ENCODE data around the gene SMIM20. TPM values are rescaled to one million over a fixed set of nuclear protein-coding genes. Genes with fewer than 3 reads are reported as not detected.
"Not testable (repeated sequence)": the region's sequence is repeated elsewhere in the genome, so short reads cannot be mapped to it uniquely, and the experiment has no call there.

SMIM20 gene
- 10 to 100 TPM in 11 of 12 donors, not detected in 1; 29.0 to 61.4 (median 45.5) TPM for polyA plus RNA-seq (ENCODE audit: insufficient read length in 12 of 12)
- long read RNA-seq, donor 1, transcript SMIM20-201 (3 exons, 935 nt): major isoform, 37 of 60 reads
- long read RNA-seq, donor 1, partial matches to known transcripts: 22 of 60 reads
- long read RNA-seq, donor 1, other reads (novel, unspliced or antisense): 0 of 60 reads
- long read RNA-seq, donor 2, transcript SMIM20-201 (3 exons, 935 nt): major isoform, 46 of 49 reads
- long read RNA-seq, donor 2, partial matches to known transcripts: 0 of 49 reads
- long read RNA-seq, donor 2, other reads (novel, unspliced or antisense): 0 of 49 reads
- long read RNA-seq, donor 3, transcript SMIM20-201 (3 exons, 935 nt): major isoform, 18 of 18 reads
- long read RNA-seq, donor 3, partial matches to known transcripts: 0 of 18 reads
- long read RNA-seq, donor 3, other reads (novel, unspliced or antisense): 0 of 18 reads
- long read RNA-seq, donor 4, transcript SMIM20-201 (3 exons, 935 nt): major isoform, 8 of 17 reads
- long read RNA-seq, donor 4, partial matches to known transcripts: 9 of 17 reads
- long read RNA-seq, donor 4, other reads (novel, unspliced or antisense): 0 of 17 reads
- long read RNA-seq, donor 5, transcript SMIM20-201 (3 exons, 935 nt): major isoform, 47 of 48 reads
- long read RNA-seq, donor 5, partial matches to known transcripts: 0 of 48 reads
- long read RNA-seq, donor 5, other reads (novel, unspliced or antisense): 0 of 48 reads
- long read RNA-seq, donor 6, transcript SMIM20-201 (3 exons, 935 nt): major isoform, 25 of 39 reads
- long read RNA-seq, donor 6, partial matches to known transcripts: 11 of 39 reads
- long read RNA-seq, donor 6, other reads (novel, unspliced or antisense): 0 of 39 reads
- long read RNA-seq, donor 7, transcript SMIM20-201 (3 exons, 935 nt): major isoform, 25 of 36 reads
- long read RNA-seq, donor 7, partial matches to known transcripts: 10 of 36 reads
- long read RNA-seq, donor 7, other reads (novel, unspliced or antisense): 0 of 36 reads
- long read RNA-seq, donor 8, transcript SMIM20-201 (3 exons, 935 nt): major isoform, 48 of 50 reads
- long read RNA-seq, donor 8, partial matches to known transcripts: 0 of 50 reads
- long read RNA-seq, donor 8, other reads (novel, unspliced or antisense): 0 of 50 reads
- long read RNA-seq, donor 9, transcript SMIM20-201 (3 exons, 935 nt): major isoform, 22 of 32 reads
- long read RNA-seq, donor 9, partial matches to known transcripts: 9 of 32 reads
- long read RNA-seq, donor 9, other reads (novel, unspliced or antisense): 0 of 32 reads
- long read RNA-seq, donor 10, transcript SMIM20-201 (3 exons, 935 nt): major isoform, 35 of 43 reads
- long read RNA-seq, donor 10, partial matches to known transcripts: 8 of 43 reads
- long read RNA-seq, donor 10, other reads (novel, unspliced or antisense): 0 of 43 reads
- long read RNA-seq, donor 11, transcript SMIM20-201 (3 exons, 935 nt): major isoform, 38 of 56 reads
- long read RNA-seq, donor 11, partial matches to known transcripts: 18 of 56 reads
- long read RNA-seq, donor 11, other reads (novel, unspliced or antisense): 0 of 56 reads

- DNase-seq: peak; percentile 93
Measured at GRCh38 chr4:25913851-25914669, at the start of gene SMIM20. Gene SMIM20 (plus strand): TSS chr4:25914220. CDS start chr4:25914314, 94 bp downstream.

- DNase-seq: no peak
Measured at GRCh38 chr4:25865586-25865985, 48.4 kb upstream of the SMIM20 start.

- DNase-seq: not testable (repeated sequence)
Measured at GRCh38 chr4:25866401-25866800, 47.6 kb upstream of the SMIM20 start.

- DNase-seq: no peak
Measured at GRCh38 chr4:25867781-25868294, 46.2 kb upstream of the SMIM20 start.

- DNase-seq: no peak
Measured at GRCh38 chr4:25870081-25870480, 43.9 kb upstream of the SMIM20 start.

- no peak for DNase-seq
Measured at GRCh38 chr4:25872851-25873631, 41.0 kb upstream of the SMIM20 start.

- DNase-seq: no peak
Measured at GRCh38 chr4:25873632-25874129, 40.3 kb upstream of the SMIM20 start.

GRCh38 chr4:25874655-25875054 lies 39.4 kb upstream of the SMIM20 start:
- DNase-seq: no peak

- DNase-seq: no peak
Measured at GRCh38 chr4:25875281-25875745, 38.7 kb upstream of the SMIM20 start.

GRCh38 chr4:25878676-25879075 lies 35.3 kb upstream of the SMIM20 start:
- no peak for DNase-seq

GRCh38 chr4:25879091-25879584 lies 34.9 kb upstream of the SMIM20 start:
- DNase-seq: no peak

GRCh38 chr4:25879587-25879986 lies 34.4 kb upstream of the SMIM20 start:
- no peak for DNase-seq

- no peak for DNase-seq
Measured at GRCh38 chr4:25879991-25880651, 33.9 kb upstream of the SMIM20 start.

GRCh38 chr4:25881193-25881592 lies 32.8 kb upstream of the SMIM20 start:
- no peak for DNase-seq

- DNase-seq: no peak
Measured at GRCh38 chr4:25882226-25882625, 31.8 kb upstream of the SMIM20 start.

GRCh38 chr4:25883565-25883964 lies 30.5 kb upstream of the SMIM20 start:
- no peak for DNase-seq

GRCh38 chr4:25884031-25884782 lies 29.8 kb upstream of the SMIM20 start:
- no peak for DNase-seq

Measured in muscle of arm (tissue), 14 donors.